HG02571 (cell line): ENCODE measurements around the gene MAP3K13.
"Not testable (repeated sequence)": the region's sequence is repeated elsewhere in the genome, so short reads cannot be mapped to it uniquely, and the experiment has no call there.

ENCODE experiments used
- ATAC-seq: cut with Tn5 transposase; IDR thresholded peaks from one replicate; pipeline ENCODE4 v1.9.1; 2021; ENCODE audit warnings: mild to moderate bottlenecking, moderate library complexity; ENCODE audit not compliant: unreplicated experiment

The MAP3K13 gene

GRCh38 chr3:185387646-185388045 lies 24.7 kb downstream of the MAP3K13 start:
- ATAC-seq = no peak

GRCh38 chr3:185393055-185393454 lies 30.1 kb downstream of the MAP3K13 start:
- no peak for ATAC-seq

GRCh38 chr3:185397676-185398075 lies 34.7 kb downstream of the MAP3K13 start:
- no peak for ATAC-seq

GRCh38 chr3:185399737-185400667 lies 37.1 kb downstream of the MAP3K13 start:
- no peak for ATAC-seq

- ATAC-seq = no peak
Observed at GRCh38 chr3:185400866-185401265, 37.9 kb downstream of the MAP3K13 start.

GRCh38 chr3:185401319-185401955 lies 38.5 kb downstream of the MAP3K13 start:
- ATAC-seq = no peak

- ATAC-seq = no peak
Observed at GRCh38 chr3:185402561-185402960, 39.6 kb downstream of the MAP3K13 start.

GRCh38 chr3:185403002-185403401 lies 40.1 kb downstream of the MAP3K13 start:
- no peak for ATAC-seq

- ATAC-seq = no peak
Observed at GRCh38 chr3:185405243-185405642, 42.3 kb downstream of the MAP3K13 start.

- ATAC-seq = no peak
Observed at GRCh38 chr3:185405664-185406063, 42.7 kb downstream of the MAP3K13 start.

GRCh38 chr3:185406121-185406620 lies 43.2 kb downstream of the MAP3K13 start:
- ATAC-seq = no peak

GRCh38 chr3:185409957-185410356 lies 47.0 kb downstream of the MAP3K13 start:
- ATAC-seq = no peak

- no peak for ATAC-seq
Observed at GRCh38 chr3:185411133-185411532, 48.2 kb downstream of the MAP3K13 start.

GRCh38 chr3:185416513-185416912 lies 53.6 kb downstream of the MAP3K13 start:
- ATAC-seq = no peak

- not testable (repeated sequence) for ATAC-seq
Observed at GRCh38 chr3:185418561-185418977, 55.6 kb downstream of the MAP3K13 start.

- ATAC-seq = no peak
Observed at GRCh38 chr3:185420762-185421161, 57.8 kb downstream of the MAP3K13 start.

- peak; percentile 77 for ATAC-seq
Observed at GRCh38 chr3:185421577-185422232, 58.8 kb downstream of the MAP3K13 start.

- ATAC-seq = no peak
Observed at GRCh38 chr3:185422677-185423076, 59.7 kb downstream of the MAP3K13 start.

GRCh38 chr3:185423178-185423577 lies 60.2 kb downstream of the MAP3K13 start:
- ATAC-seq = peak; percentile 54

- ATAC-seq = no peak
Observed at GRCh38 chr3:185424435-185424834, 61.5 kb downstream of the MAP3K13 start.

- ATAC-seq = no peak
Observed at GRCh38 chr3:185430375-185430774, 67.4 kb downstream of the MAP3K13 start.
